ENCODE results near the gene CLIC6. TPM values are rescaled to one million over a fixed set of nuclear protein-coding genes. Genes with fewer than 3 reads are reported as not detected.

CLIC6 gene
- total and polyA plus RNA-seq, 2 of the 8 experiments (the other 6 are each of a cell fraction or from before 2014, with no cell fraction given): 0.42 to 1.3 TPM

DNA sequence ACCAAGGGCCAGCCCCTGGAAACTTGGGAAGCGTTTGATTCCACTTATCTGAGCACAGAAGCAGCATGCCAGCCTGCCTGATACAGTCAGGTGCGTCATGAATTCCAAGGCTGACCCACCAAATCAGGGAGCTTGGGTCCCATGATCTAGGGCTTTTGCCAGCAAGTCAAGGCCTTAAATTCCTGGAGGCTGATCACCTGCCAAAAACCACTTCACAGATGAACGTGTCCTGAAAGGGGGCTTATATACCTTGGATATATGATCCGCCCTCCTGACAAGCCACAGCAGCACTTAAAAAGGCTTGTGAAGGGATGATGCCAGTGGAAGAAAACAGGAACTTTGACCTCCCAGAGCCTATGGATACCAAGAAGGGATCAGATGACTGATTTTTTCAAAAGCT, 24.0 kb upstream of the CLIC6 start:
- H3K4me2 ChIP-seq (ENCODE audit: insufficient read depth in 1 of 2, low read depth in 2 of 2, low read length in 2 of 2): no peak overlapping the region
- no peak overlapping the region for H3K14ac ChIP-seq (ENCODE audit: insufficient read length)
- H4K8ac ChIP-seq (ENCODE audit: extremely low read depth, insufficient read depth, low read length): no peak overlapping the region
- no peak for FAIRE-seq
- H3K4ac ChIP-seq (replicated peaks; ENCODE audit: insufficient read length, low read depth, low read length): no peak overlapping the region
- no peak overlapping the region for H3K27ac ChIP-seq (ENCODE audit: low read depth, low read length)
- H4K5ac ChIP-seq (ENCODE audit: insufficient read length, low read depth, low read length): no peak overlapping the region
- no peak overlapping the region for H3K56ac ChIP-seq (replicated peaks; ENCODE audit: insufficient read length, low read depth, low read length)
- H2BK120ac ChIP-seq (replicated peaks; ENCODE audit: low read depth, low read length): no peak overlapping the region
- H3K4me3 ChIP-seq (ENCODE audit: extremely low read depth in 1 of 4, insufficient read depth in 2 of 4, low read depth in 3 of 4, low read length in 4 of 4): no peak overlapping the region
- H3K79me1 ChIP-seq (ENCODE audit: low read depth, low read length): no peaks in the 10 kb centered on the region
- no peak overlapping the region for H2BK5ac ChIP-seq (ENCODE audit: low read depth, low read length)
- H3K79me2 ChIP-seq (ENCODE audit: control insufficient read depth in 1 of 2, insufficient read depth in 2 of 2, low read length in 2 of 2): no peaks in the 10 kb centered on the region
- no peak overlapping the region for H2BK12ac ChIP-seq (ENCODE audit: low read depth, low read length)
- no peak overlapping the region for H2BK20ac ChIP-seq (ENCODE audit: low read length)
- H4K91ac ChIP-seq (replicated peaks; ENCODE audit: insufficient read length, low read length): no peak overlapping the region
- no peak overlapping the region for H3K23ac ChIP-seq (ENCODE audit: insufficient read length)
- H3K9ac ChIP-seq (replicated peaks in 1 of 4; ENCODE audit: extremely low read depth in 1 of 4, low read depth in 3 of 4, low read length in 3 of 4): no peak overlapping the region
- H2AFZ ChIP-seq (ENCODE audit: low read length): no peak overlapping the region
- H3K23me2 ChIP-seq (ENCODE audit: low read depth, low read length): no peaks in the 10 kb centered on the region
- H3K9me3 ChIP-seq (ENCODE audit: insufficient read depth in 2 of 2, low read depth in 1 of 2, low read length in 1 of 2): no peaks in the 10 kb centered on the region; a peak in 1 of 4 replicates
- CTCF ChIA-PET (ENCODE audit: partially characterized antibody): no interaction called here
- no peaks in the 10 kb centered on the region for H3K27me3 ChIP-seq (replicated peaks in 1 of 4; ENCODE audit: control insufficient read depth in 3 of 4, extremely low read depth in 1 of 4, insufficient read depth in 3 of 4, low read length in 3 of 4)
- H2AK5ac ChIP-seq (ENCODE audit: low read depth, low read length): no peak overlapping the region
- H3K4me1 ChIP-seq (replicated peaks in 1 of 4; ENCODE audit: control insufficient read depth in 3 of 4, insufficient read depth in 4 of 4, low read length in 3 of 4): no peaks in the 10 kb centered on the region; a peak in 1 of 7 replicates
- H3K18ac ChIP-seq (ENCODE audit: extremely low read depth, low read length): no peak overlapping the region
- WGBS, 2 experiments (ENCODE audit: extremely low coverage in 1 of 2, insufficient coverage in 1 of 2, insufficient read length in 1 of 2, insufficient replicate concordance in 2 of 2, low coverage in 1 of 2, low lambda C conversion rate in 2 of 2, missing lambda C conversion rate in 1 of 2): 88% methylated on average over 4 of the region's 4 CpGs; no CpG with 5 or more reads in 1 of the 2 experiments
- H2BK15ac ChIP-seq (ENCODE audit: low read length): no peak overlapping the region
- no peak for DNase-seq (ENCODE audit: low read depth in 1 of 2, low spot score in 2 of 2)
- H3K36me3 ChIP-seq (ENCODE audit: control insufficient read depth in 2 of 4, insufficient read depth in 4 of 4, low read length in 3 of 4): no peaks in the 10 kb centered on the region
- POLR2A ChIA-PET (ENCODE audit: partially characterized antibody): no interaction called here
- no peaks in the 10 kb centered on the region for H4K20me1 ChIP-seq (replicated peaks in 1 of 2; ENCODE audit: control insufficient read depth in 1 of 2, insufficient read depth in 2 of 2, low read length in 2 of 2)
- TF ChIP-seq, protein P1, sequence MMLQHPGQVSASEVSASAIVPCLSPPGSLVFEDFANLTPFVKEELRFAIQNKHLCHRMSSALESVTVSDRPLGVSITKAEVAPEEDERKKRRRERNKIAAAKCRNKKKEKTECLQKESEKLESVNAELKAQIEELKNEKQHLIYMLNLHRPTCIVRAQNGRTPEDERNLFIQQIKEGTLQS (IDR thresholded peaks at IDR 0.05; ENCODE audit: insufficient read depth, low read depth, low read length): no peak
- no peak for TF ChIP-seq SIRT6 (IDR thresholded peaks at IDR 0.05; ENCODE audit: low read length)
- TF ChIP-seq ZNF274 (IDR thresholded peaks at IDR 0.05; ENCODE audit: borderline replicate concordance, extremely low read depth, low read length): no peak
- no peak for TF ChIP-seq SP2 (IDR thresholded peaks at IDR 0.05; ENCODE audit: low read length)
- TF ChIP-seq MAFK (IDR thresholded peaks at IDR 0.05; ENCODE audit: low read depth, low read length): no peak
- TF ChIP-seq, protein P2, sequence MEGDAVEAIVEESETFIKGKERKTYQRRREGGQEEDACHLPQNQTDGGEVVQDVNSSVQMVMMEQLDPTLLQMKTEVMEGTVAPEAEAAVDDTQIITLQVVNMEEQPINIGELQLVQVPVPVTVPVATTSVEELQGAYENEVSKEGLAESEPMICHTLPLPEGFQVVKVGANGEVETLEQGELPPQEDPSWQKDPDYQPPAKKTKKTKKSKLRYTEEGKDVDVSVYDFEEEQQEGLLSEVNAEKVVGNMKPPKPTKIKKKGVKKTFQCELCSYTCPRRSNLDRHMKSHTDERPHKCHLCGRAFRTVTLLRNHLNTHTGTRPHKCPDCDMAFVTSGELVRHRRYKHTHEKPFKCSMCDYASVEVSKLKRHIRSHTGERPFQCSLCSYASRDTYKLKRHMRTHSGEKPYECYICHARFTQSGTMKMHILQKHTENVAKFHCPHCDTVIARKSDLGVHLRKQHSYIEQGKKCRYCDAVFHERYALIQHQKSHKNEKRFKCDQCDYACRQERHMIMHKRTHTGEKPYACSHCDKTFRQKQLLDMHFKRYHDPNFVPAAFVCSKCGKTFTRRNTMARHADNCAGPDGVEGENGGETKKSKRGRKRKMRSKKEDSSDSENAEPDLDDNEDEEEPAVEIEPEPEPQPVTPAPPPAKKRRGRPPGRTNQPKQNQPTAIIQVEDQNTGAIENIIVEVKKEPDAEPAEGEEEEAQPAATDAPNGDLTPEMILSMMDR (IDR thresholded peaks at IDR 0.05; ENCODE audit: control extremely low read depth in 1 of 3, insufficient read depth in 1 of 3, low read depth in 1 of 3, low read length in 3 of 3): no peak
- TF ChIP-seq POLR2A (IDR thresholded peaks at IDR 0.05; ENCODE audit: control extremely low read depth in 1 of 2, low read depth in 2 of 2, low read length in 2 of 2): no peak
- TF ChIP-seq PHF8 (conservative IDR thresholded peaks at IDR 0.05; ENCODE audit: low read depth, low read length): no peak
- no peak for TF ChIP-seq CEBPB (IDR thresholded peaks at IDR 0.05; ENCODE audit: low read depth, low read length)
- TF ChIP-seq HDAC6 (IDR thresholded peaks at IDR 0.05; ENCODE audit: low read depth, low read length): no peak
- no peak for TF ChIP-seq SP4 (IDR thresholded peaks at IDR 0.05; ENCODE audit: low read length)
- TF ChIP-seq EP300 (IDR thresholded peaks at IDR 0.05; ENCODE audit: borderline replicate concordance in 1 of 2, low read depth in 2 of 2, low read length in 2 of 2): no peak
- no peak for TF ChIP-seq RFX5 (IDR thresholded peaks at IDR 0.05; ENCODE audit: borderline replicate concordance, low read depth, low read length)
